ENCODE measurements around the gene LRRC4C. TPM values are rescaled to one million over a fixed set of nuclear protein-coding genes. Genes with fewer than 3 reads are reported as not detected.

Gene LRRC4C
- total and polyA plus RNA-seq, 10 of the 15 experiments (the other 5 are each of a cell fraction or from before 2014, with no cell fraction given): 1.5 TPM; not detected in 9

GRCh38 chr11:41458641-41459040 is 811 bp downstream of the LRRC4C start:
- no peaks in the 10 kb centered on the region for H3K79me2 ChIP-seq (ENCODE audit: control insufficient read depth, insufficient read depth, low read length)
- TF ChIP-seq, protein P1, sequence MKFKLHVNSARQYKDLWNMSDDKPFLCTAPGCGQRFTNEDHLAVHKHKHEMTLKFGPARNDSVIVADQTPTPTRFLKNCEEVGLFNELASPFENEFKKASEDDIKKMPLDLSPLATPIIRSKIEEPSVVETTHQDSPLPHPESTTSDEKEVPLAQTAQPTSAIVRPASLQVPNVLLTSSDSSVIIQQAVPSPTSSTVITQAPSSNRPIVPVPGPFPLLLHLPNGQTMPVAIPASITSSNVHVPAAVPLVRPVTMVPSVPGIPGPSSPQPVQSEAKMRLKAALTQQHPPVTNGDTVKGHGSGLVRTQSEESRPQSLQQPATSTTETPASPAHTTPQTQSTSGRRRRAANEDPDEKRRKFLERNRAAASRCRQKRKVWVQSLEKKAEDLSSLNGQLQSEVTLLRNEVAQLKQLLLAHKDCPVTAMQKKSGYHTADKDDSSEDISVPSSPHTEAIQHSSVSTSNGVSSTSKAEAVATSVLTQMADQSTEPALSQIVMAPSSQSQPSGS (IDR thresholded peaks at IDR 0.05; ENCODE audit: low read length): no peak
- TF ChIP-seq REST (IDR thresholded peaks at IDR 0.05; ENCODE audit: low read depth, low read length) (no peak), RUNX3 (IDR thresholded peaks at IDR 0.05; ENCODE audit: low read length) (no peak), PAX8 (IDR thresholded peaks at IDR 0.05) (no peak)
- in situ Hi-C loops (cut with MboI): no loop called here

More at GRCh38 chr11:41458641-41459040, 811 bp downstream of the LRRC4C start:
- ATAC-seq (no peak), DNase-seq (ENCODE audit: low read depth, low spot score) (no peak), FAIRE-seq (no peak)
- Histone ChIP-seq H3K4me2 (ENCODE audit: control insufficient read depth, insufficient read depth) (no peak overlapping the region), H3K27me3 (replicated peaks in 1 of 2; ENCODE audit: control insufficient read depth in 2 of 2, insufficient read depth in 2 of 2, low read length in 1 of 2) (peaks cover 0 to 2% of the 10 kb centered on the region in 2 experiments; a peak in 1 of 4 replicates), H3K27ac (ENCODE audit: control insufficient read depth, insufficient read depth) (no peak overlapping the region), H2AFZ (ENCODE audit: control insufficient read depth, low read depth, low read length) (no peak overlapping the region), H3K9ac (ENCODE audit: control insufficient read depth, insufficient read depth, low read length) (no peak overlapping the region), H4K20me1 (ENCODE audit: control insufficient read depth, insufficient read depth) (no peaks in the 10 kb centered on the region), H3K9me3 (replicated peaks; ENCODE audit: control insufficient read depth, insufficient read depth, low read length) (no peaks in the 10 kb centered on the region), H3K36me3 (ENCODE audit: control insufficient read depth in 2 of 2, insufficient read depth in 2 of 2, low read length in 1 of 2) (no peaks in the 10 kb centered on the region), H3K4me3 (no peak overlapping the region), H3K4me1 (ENCODE audit: control insufficient read depth, insufficient read depth, low read length) (no peaks in the 10 kb centered on the region)
- intact Hi-C loops (cut with micrococcal nuclease; ENCODE audit: unreplicated experiment): no loop called here
- SMC1A ChIA-PET (ENCODE audit: uncharacterized antibody, unreplicated experiment): no interaction called here
- POLR2A ChIA-PET: no interaction called here
- CTCF ChIA-PET: interaction anchor here (0.6 to 1.2 kb wide), 4 partner anchors 10 to 1066 kb away, joined by 3 to 5 read pairs (median 4); no protein-coding TSS in a partner anchor
- 16% methylated on average over 7 of the region's 7 CpGs for WGBS (ENCODE audit: insufficient coverage, insufficient replicate concordance, low lambda C conversion rate, missing lambda C conversion rate)
- RAD21 ChIA-PET (ENCODE audit: unreplicated experiment): interaction anchor here (0.6 kb wide), 1 partner anchor 1066 kb away, joined by 3 read pairs; no protein-coding TSS in a partner anchor
- BruUV-seq (replicated peaks): no TSS peak
